ENCODE data around the gene SMURF2. TPM values are rescaled to one million over a fixed set of nuclear protein-coding genes. Genes with fewer than 3 reads are reported as not detected.

SMURF2 gene
- total RNA-seq, 1 experiment from 2014 or later: 35.3 TPM

DNA sequence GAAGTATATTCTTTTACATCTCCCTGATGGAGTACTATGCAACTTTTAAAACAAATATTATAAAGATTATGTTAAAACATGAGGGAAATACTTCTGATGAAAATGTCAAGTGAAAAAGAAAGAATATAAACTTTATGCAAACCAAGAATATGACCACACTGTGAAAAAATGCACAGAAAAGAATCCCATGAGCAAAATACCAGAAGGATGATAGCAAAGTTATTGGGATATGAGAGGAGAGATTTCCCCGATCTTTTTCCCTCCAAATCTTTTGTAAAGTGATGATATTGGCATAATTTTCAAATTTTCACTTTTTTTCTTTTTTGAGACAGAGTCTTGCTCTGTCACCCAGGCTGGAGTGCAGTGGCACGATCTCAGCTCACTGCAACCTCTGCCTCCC, 36.6 kb upstream of the SMURF2 start:
- Histone ChIP-seq H2AK5ac (ENCODE audit: insufficient read length, low read length) (no peak overlapping the region), H3K23ac (ENCODE audit: insufficient read length, low read depth, low read length) (no peak overlapping the region), H3K79me1 (ENCODE audit: insufficient read depth, low read depth, low read length, poor library complexity, severe bottlenecking) (no peaks in the 10 kb centered on the region), H3K23me2 (ENCODE audit: insufficient read length, low read depth, low read length, poor library complexity, severe bottlenecking) (no peaks in the 10 kb centered on the region), H3K27ac (ENCODE audit: insufficient read length, low read depth, low read length) (no peak overlapping the region), H3K27me3 (ENCODE audit: insufficient read depth, low read length) (no peaks in the 10 kb centered on the region), H3K79me2 (ENCODE audit: insufficient read depth, low read length) (no peaks in the 10 kb centered on the region), H4K5ac (ENCODE audit: insufficient read length, low read depth, low read length) (no peak overlapping the region), H2BK120ac (ENCODE audit: low read depth, low read length, poor library complexity, severe bottlenecking) (no peak overlapping the region), H3K56ac (ENCODE audit: insufficient read length, low read depth, low read length) (no peak overlapping the region), H3K4me2 (ENCODE audit: insufficient read depth, insufficient read length, low read length) (no peak overlapping the region), H2BK12ac (ENCODE audit: insufficient read length, low read depth, low read length) (no peak overlapping the region), H4K8ac (replicated peaks; ENCODE audit: insufficient read length, low read depth, low read length) (no peak overlapping the region), H2AFZ (ENCODE audit: low read length) (no peak overlapping the region), H2BK15ac (ENCODE audit: low read depth, low read length) (no peak overlapping the region), H3T11ph (ENCODE audit: low read length) (no peak overlapping the region), H3K4ac (ENCODE audit: low read depth, low read length) (no peak overlapping the region), H4K91ac (ENCODE audit: insufficient read length, low read depth, low read length) (no peak overlapping the region), H4K20me1 (ENCODE audit: control insufficient read depth, insufficient read depth, insufficient read length) (no peaks in the 10 kb centered on the region), H3K9ac (ENCODE audit: extremely low read depth, insufficient read length, low read length) (no peak overlapping the region), H3K9me3 (ENCODE audit: control insufficient read depth, low read depth, low read length) (no peaks in the 10 kb centered on the region), H2BK20ac (ENCODE audit: low read depth, low read length, poor library complexity, severe bottlenecking) (no peak overlapping the region), H3K14ac (ENCODE audit: insufficient read depth, low read length) (no peak overlapping the region), H2BK5ac (ENCODE audit: insufficient read length, low read length) (no peak overlapping the region), H3K18ac (ENCODE audit: insufficient read length, low read depth, low read length) (no peak overlapping the region), H3K4me1 (ENCODE audit: insufficient read depth, low read length) (no peaks in the 10 kb centered on the region)
- DNase-seq: no peak
- WGBS (ENCODE audit: extremely low coverage, insufficient read length, low lambda C conversion rate): no CpG with 5 or more reads among the region's 2 CpGs
- TF ChIP-seq, protein P1, sequence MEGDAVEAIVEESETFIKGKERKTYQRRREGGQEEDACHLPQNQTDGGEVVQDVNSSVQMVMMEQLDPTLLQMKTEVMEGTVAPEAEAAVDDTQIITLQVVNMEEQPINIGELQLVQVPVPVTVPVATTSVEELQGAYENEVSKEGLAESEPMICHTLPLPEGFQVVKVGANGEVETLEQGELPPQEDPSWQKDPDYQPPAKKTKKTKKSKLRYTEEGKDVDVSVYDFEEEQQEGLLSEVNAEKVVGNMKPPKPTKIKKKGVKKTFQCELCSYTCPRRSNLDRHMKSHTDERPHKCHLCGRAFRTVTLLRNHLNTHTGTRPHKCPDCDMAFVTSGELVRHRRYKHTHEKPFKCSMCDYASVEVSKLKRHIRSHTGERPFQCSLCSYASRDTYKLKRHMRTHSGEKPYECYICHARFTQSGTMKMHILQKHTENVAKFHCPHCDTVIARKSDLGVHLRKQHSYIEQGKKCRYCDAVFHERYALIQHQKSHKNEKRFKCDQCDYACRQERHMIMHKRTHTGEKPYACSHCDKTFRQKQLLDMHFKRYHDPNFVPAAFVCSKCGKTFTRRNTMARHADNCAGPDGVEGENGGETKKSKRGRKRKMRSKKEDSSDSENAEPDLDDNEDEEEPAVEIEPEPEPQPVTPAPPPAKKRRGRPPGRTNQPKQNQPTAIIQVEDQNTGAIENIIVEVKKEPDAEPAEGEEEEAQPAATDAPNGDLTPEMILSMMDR (conservative IDR thresholded peaks at IDR 0.05): no peak
- H3K4me3 Mint-ChIP-seq: no peak overlapping the region
- H3K9me3 Mint-ChIP-seq: no peaks in the 10 kb centered on the region; a peak in 1 of 5 replicates
- H3K4me1 Mint-ChIP-seq: no peaks in the 10 kb centered on the region
- no peaks in the 10 kb centered on the region for H3K27me3 Mint-ChIP-seq (ENCODE audit: low read depth)
- H3K36me3 Mint-ChIP-seq (ENCODE audit: insufficient read depth in 1 of 3, low read depth in 3 of 3): no peaks in the 10 kb centered on the region
- H3K27ac Mint-ChIP-seq: no peak overlapping the region
